ENCODE results near the gene CELF4.

Gene CELF4

GRCh38 chr18:37306432-37306831 is 259.2 kb downstream of the CELF4 start:
- TF ChIP-seq Cebpa-rat (IDR thresholded peaks at IDR 0.05), result no peak
- Histone ChIP-seq H3K4me3 (no peak overlapping the region), H4K20me1 (no peaks in the 10 kb centered on the region), H3K27ac (no peak overlapping the region), H3K4me1 (peaks cover 0 to 21% (median 13%) of the 10 kb centered on the region in 10 experiments; a peak in 14 of 20 replicates), H3K27me3 (no peaks in the 10 kb centered on the region), H3K9ac (no peak overlapping the region), H3K9me3 (replicated peaks in 1 of 11) (no peaks in the 10 kb centered on the region), H3K4me2 (no peak overlapping the region), H3K36me3 (no peaks in the 10 kb centered on the region)

DNA sequence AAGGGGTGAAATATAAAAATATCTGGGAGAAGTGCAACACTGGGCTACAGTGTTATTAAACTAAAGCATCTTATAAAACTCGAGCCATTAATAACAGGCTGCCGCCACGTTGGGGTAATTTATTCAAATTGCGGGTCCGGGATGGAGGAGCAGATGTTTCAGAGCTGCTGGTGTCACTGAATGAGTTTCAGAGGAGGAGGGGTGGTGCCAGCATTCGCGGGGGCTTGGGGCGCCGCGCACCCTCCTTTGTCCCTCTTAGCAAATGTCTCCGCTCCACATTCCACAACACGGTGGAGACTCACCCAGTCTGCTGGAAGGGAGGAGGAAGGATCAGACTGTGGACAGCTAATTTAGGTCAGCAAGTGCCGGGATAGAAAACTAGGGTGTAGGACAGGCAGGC is 260.5 kb downstream of the CELF4 start:
- no peaks in the 10 kb centered on the region for H3K9me3 ChIP-seq (replicated peaks in 1 of 11)
- H3K4me3 ChIP-seq, result no peak overlapping the region
- H3K4me2 ChIP-seq, result no peak overlapping the region
- no peak for TF ChIP-seq Cebpa-rat (IDR thresholded peaks at IDR 0.05)
- H3K36me3 ChIP-seq, result no peaks in the 10 kb centered on the region
- no peak overlapping the region for H3K9ac ChIP-seq
- no peak overlapping the region for H3K27ac ChIP-seq
- no peaks in the 10 kb centered on the region for H4K20me1 ChIP-seq
- H3K4me1 ChIP-seq, result peaks cover 0 to 15% (median 6%) of the 10 kb centered on the region in 10 experiments; a peak in 13 of 20 replicates
- no peaks in the 10 kb centered on the region for H3K27me3 ChIP-seq

DNA sequence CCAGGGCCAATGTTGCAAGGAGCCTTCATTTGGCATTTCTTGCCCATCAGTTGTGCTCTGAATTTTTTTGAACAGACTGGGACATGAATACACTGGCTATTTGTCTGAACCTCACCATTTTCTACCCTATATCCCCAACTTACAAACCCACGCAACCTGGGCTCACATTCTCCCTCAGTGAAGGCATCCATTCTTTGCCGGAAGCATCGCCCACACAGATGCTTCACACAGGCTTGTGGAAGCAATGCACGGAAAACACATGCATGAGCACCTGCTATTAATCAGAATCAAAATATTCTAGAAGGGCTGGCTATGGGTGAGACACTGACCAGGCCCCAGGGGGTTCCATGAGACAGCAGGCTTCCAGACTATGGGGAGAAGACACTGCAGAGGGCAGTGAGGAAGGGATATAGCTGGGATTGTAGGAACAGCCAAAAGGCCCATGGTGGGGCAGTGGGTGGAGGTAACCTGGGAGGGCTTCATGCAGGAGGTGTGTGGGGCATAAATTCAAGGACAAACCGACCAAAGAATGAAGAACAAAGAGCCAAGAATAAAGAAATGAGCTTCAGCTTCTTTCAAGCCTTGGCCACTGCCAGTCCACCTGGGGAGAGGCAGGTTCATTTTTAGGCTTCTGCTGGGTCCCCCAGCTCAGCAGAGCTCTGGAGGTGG is 261.5 kb downstream of the CELF4 start:
- peaks cover 9 to 25% (median 15%) of the 10 kb centered on the region in 10 experiments for H3K4me1 ChIP-seq
- no peak overlapping the region for H3K4me3 ChIP-seq
- no peaks in the 10 kb centered on the region for H4K20me1 ChIP-seq
- no peak overlapping the region for H3K27ac ChIP-seq
- no peaks in the 10 kb centered on the region for H3K27me3 ChIP-seq
- H3K4me2 ChIP-seq, result no peak overlapping the region
- no peaks in the 10 kb centered on the region for H3K36me3 ChIP-seq
- no peak for TF ChIP-seq Cebpa-rat (IDR thresholded peaks at IDR 0.05)
- no peak overlapping the region for H3K9ac ChIP-seq
- H3K9me3 ChIP-seq (replicated peaks in 1 of 11), result no peaks in the 10 kb centered on the region

DNA sequence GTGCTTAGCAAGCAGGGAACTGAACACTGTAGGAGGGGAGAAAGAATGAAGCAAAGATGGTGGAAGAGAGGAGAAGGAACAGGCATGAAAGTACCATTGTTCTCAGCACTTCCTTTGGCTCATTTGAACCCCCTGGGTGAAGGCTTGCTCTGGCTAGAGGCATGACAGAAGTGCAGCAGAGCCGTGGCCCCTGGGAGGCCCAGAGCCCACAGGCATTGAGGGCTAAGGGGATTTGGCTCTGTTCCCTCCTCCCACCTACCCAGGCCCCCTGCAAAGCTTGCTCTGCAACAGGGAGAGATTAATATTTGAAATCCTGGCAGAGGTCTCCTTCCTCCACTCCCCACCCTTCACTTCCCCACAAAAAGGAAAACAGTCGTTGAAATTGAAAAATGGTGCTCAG is 262.6 kb downstream of the CELF4 start:
- H3K36me3 ChIP-seq, result no peaks in the 10 kb centered on the region
- H3K4me2 ChIP-seq, result peak overlapping the region in 3 of 11 experiments; percentile 5 to 41 (median 40); a peak in 5 of 22 replicates
- H3K9me3 ChIP-seq (replicated peaks in 1 of 11), result no peaks in the 10 kb centered on the region
- H3K4me3 ChIP-seq, result no peak overlapping the region
- TF ChIP-seq Cebpa-rat (IDR thresholded peaks at IDR 0.05), result no peak
- H3K9ac ChIP-seq, result no peak overlapping the region
- H3K27me3 ChIP-seq, result no peaks in the 10 kb centered on the region
- no peak overlapping the region for H3K27ac ChIP-seq
- no peaks in the 10 kb centered on the region for H4K20me1 ChIP-seq
- peaks cover 18 to 32% (median 23%) of the 10 kb centered on the region in 10 experiments for H3K4me1 ChIP-seq

GRCh38 chr18:37302519-37302918 is 263.1 kb downstream of the CELF4 start:
- no peaks in the 10 kb centered on the region for H3K36me3 ChIP-seq
- H4K20me1 ChIP-seq, result no peaks in the 10 kb centered on the region
- no peaks in the 10 kb centered on the region for H3K9me3 ChIP-seq (replicated peaks in 1 of 11)
- no peak overlapping the region for H3K27ac ChIP-seq
- H3K27me3 ChIP-seq, result no peaks in the 10 kb centered on the region
- peak overlapping the region in 3 of 11 experiments; percentile 5 to 41 (median 40); a peak in 5 of 22 replicates for H3K4me2 ChIP-seq
- no peak overlapping the region for H3K9ac ChIP-seq
- TF ChIP-seq Cebpa-rat (IDR thresholded peaks at IDR 0.05), result no peak
- H3K4me3 ChIP-seq, result no peak overlapping the region
- peaks cover 18 to 32% (median 23%) of the 10 kb centered on the region in 10 experiments for H3K4me1 ChIP-seq

GRCh38 chr18:37299471-37300304 is 265.9 kb downstream of the CELF4 start:
- Histone ChIP-seq H4K20me1 (no peaks in the 10 kb centered on the region), H3K4me2 (peak overlapping the region; percentile 65 to 83 (median 79)), H3K4me1 (peaks cover 18 to 32% (median 23%) of the 10 kb centered on the region in 10 experiments), H3K9ac (peak overlapping the region in 8 of 11 experiments; percentile 4 to 62 (median 38); a peak in 9 of 22 replicates), H3K27me3 (no peaks in the 10 kb centered on the region), H3K9me3 (replicated peaks in 1 of 11) (no peaks in the 10 kb centered on the region), H3K36me3 (no peaks in the 10 kb centered on the region), H3K27ac (peak overlapping the region in 10 of 11 experiments; percentile 3 to 81 (median 58); a peak in 15 of 22 replicates), H3K4me3 (0 out of 20 replicates have a peak overlapping the region, but pooled peaks of 1 of the 10 experiments have one; percentile 11)
- no peak; a peak in 1 of 22 replicates for TF ChIP-seq Cebpa-rat (IDR thresholded peaks at IDR 0.05)

DNA sequence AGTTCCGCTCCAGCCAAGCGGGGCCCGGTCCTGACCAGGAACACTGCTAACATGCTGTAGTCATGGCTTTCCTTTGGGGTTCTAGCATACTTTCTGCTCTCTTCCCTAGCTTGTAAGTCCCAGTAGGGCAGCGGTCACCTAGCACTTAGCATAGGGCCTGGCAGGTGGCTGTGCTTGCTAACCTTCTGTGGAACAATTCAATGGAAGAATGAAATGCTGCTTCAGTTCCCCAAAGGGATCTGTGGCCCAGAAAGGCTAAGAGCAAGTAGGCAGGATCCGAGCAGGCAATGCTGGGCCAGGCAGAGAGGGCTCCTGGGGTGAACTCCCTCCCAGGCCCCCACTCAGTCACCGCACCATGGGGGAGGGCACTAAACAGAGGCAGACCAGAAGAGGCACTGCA is 266.8 kb downstream of the CELF4 start:
- H3K27ac ChIP-seq, result peak overlapping the region in 9 of 11 experiments; percentile 3 to 81 (median 61); a peak in 14 of 22 replicates

DNA sequence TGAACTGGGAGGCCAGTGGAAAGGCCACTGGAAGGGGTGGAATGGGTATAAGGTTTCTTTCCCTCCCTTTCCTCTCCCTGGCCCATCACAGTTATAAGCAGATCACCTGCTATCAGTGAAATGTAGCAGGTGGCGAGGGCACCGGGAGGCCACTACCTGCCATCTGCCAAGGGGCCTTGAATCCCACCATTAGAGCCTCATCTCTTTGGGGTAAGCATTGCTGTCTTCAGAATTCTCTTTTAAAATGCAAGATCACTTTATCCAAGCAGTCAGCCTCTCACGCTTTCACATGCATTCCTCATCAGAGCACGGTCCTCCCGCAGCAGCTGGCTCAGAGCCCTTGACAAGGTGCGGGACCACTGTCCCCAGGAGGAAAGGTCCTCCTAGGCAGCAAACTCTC is 268.5 kb downstream of the CELF4 start:
- Histone ChIP-seq H4K20me1 (no peaks in the 10 kb centered on the region), H3K9ac (no peak overlapping the region), H3K4me1 (peaks cover 15 to 26% (median 19%) of the 10 kb centered on the region in 10 experiments), H3K4me2 (no peak overlapping the region), H3K9me3 (replicated peaks in 1 of 11) (no peaks in the 10 kb centered on the region), H3K4me3 (no peak overlapping the region), H3K27me3 (no peaks in the 10 kb centered on the region), H3K36me3 (no peaks in the 10 kb centered on the region), H3K27ac (no peak overlapping the region)
- no peak for TF ChIP-seq Cebpa-rat (IDR thresholded peaks at IDR 0.05)

More for the DNA sequence above, 266.8 kb downstream of the CELF4 start:
- Histone ChIP-seq H3K4me1 (peaks cover 18 to 32% (median 23%) of the 10 kb centered on the region in 10 experiments), H3K9me3 (replicated peaks in 1 of 11) (no peaks in the 10 kb centered on the region), H3K4me2 (peak overlapping the region; percentile 65 to 83 (median 79)), H4K20me1 (no peaks in the 10 kb centered on the region), H3K36me3 (no peaks in the 10 kb centered on the region), H3K4me3 (no peak overlapping the region), H3K9ac (peak overlapping the region in 7 of 11 experiments; percentile 4 to 62 (median 28); a peak in 7 of 22 replicates), H3K27me3 (no peaks in the 10 kb centered on the region)
- no peak for TF ChIP-seq Cebpa-rat (IDR thresholded peaks at IDR 0.05)

- H3K4me3 ChIP-seq, result no peak overlapping the region
- no peak overlapping the region for H3K27ac ChIP-seq
- no peaks in the 10 kb centered on the region for H3K9me3 ChIP-seq (replicated peaks in 1 of 11)
- TF ChIP-seq Cebpa-rat (IDR thresholded peaks at IDR 0.05), result no peak
- H3K9ac ChIP-seq, result no peak overlapping the region
- H3K27me3 ChIP-seq, result no peaks in the 10 kb centered on the region
- no peaks in the 10 kb centered on the region for H3K36me3 ChIP-seq
- H3K4me1 ChIP-seq, result peaks cover 15 to 19% (median 17%) of the 10 kb centered on the region in 10 experiments
- H3K4me2 ChIP-seq, result no peak overlapping the region
- no peaks in the 10 kb centered on the region for H4K20me1 ChIP-seq
Observed at GRCh38 chr18:37294951-37295350, 270.6 kb downstream of the CELF4 start.

Measured in BLaER1 treated with 17β-estradiol and CSF1 and Interleukin-3, amounts not matched to agents 10 nM and 100 nM (cell line).